Fibroblast of skin of scalp (primary cell): ENCODE results near the gene RIPK1.
A peak's percentile ranks its signal among the peaks of the same experiment; 100 is the strongest.
"Not testable (repeated sequence)": the region's sequence is repeated elsewhere in the genome, so short reads cannot be mapped to it uniquely, and the experiment has no call there.

ENCODE experiments used
- DNase-seq: peaks from one replicate; pipeline ENCODE4 v3.0.0-alpha.2; 2013

The RIPK1 gene

GRCh38 chr6:3045777-3046176 lies 22.5 kb upstream of the RIPK1 start:
- no peak for DNase-seq

GRCh38 chr6:3046295-3046694 lies 22.0 kb upstream of the RIPK1 start:
- DNase-seq, result no peak

- not testable (repeated sequence) for DNase-seq
These were observed 20.3 kb upstream of the RIPK1 start for GRCh38 chr6:3048009-3048408.

- no peak for DNase-seq
These were observed 15.6 kb upstream of the RIPK1 start for GRCh38 chr6:3052481-3053230.

DNA sequence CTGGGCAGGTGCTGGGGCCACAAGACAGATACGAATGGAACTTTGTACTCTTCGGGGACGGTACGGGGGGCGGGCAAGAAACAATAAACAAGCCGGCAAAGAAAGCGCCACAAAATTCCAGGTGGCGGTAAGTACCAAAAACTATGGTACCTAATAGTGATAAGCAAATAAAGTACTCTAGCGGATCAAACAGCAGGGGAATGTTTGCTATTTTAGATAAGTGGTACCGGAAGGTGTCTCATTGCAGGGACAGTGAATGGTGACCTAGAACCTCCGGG lies 15.1 kb upstream of the RIPK1 start:
- DNase-seq, result no peak

DNA sequence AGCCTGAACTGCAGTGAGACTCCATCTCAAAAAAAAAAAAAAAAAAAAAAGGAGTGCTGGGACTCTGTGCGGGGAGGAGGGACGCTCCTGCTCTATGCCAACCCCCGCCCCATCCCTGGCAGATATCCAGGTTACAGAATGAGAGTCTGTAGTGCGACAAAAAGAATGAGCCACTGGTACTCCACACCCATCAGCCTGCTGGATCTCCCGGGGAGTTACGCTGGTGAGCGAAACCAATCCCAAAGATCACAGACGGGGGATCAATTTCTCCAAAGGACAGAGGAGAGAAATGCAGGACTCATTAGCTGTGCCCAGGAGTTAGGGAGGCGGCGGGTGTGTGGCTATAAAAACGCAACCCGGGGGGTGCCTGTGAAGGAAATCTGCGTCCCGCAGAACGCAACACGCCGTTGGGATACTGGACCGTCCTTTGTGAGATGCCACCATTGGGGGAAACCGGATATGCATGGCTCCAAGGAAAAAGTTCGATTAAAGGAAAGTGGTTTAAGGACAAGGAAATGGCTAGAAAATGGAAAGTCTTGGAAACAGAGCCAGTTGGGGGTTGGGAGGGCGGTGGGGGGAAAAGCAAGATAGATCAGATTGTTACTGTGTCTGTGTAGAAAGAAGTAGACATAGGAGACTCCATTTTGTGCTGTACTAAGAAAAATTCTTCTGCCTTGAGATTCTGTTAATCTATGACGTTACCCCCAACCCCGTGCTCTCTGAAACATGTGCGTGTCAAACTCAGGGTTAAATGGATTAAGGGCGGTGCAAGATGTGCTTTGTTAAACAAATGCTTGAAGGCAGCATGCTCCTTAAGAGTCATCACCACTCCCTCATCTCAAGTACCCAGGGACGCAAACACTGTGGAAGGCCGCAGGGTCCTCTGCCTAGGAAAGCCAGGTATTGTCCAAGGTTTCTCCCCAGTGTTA lies 13.8 kb upstream of the RIPK1 start:
- DNase-seq, result peak; percentile 63

DNA sequence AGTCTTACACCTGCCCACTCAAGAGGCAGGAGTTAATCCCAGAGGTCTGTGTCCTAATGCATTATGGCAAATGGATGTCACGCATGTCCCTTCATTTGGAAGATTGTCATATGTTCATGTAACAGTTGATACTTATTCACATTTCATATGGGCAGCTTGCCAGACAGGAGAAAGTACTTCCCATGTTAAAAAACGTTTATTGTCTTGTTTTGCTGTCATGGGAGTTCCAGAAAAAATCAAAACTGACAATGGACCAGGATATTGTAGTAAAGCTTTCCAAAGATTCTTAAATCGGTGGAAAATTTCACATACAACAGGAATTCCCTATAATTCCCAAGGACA lies 13.2 kb upstream of the RIPK1 start:
- DNase-seq, result not testable (repeated sequence)

- DNase-seq, result peak; percentile 6
These were observed 11.1 kb upstream of the RIPK1 start for GRCh38 chr6:3057063-3057770.

DNA sequence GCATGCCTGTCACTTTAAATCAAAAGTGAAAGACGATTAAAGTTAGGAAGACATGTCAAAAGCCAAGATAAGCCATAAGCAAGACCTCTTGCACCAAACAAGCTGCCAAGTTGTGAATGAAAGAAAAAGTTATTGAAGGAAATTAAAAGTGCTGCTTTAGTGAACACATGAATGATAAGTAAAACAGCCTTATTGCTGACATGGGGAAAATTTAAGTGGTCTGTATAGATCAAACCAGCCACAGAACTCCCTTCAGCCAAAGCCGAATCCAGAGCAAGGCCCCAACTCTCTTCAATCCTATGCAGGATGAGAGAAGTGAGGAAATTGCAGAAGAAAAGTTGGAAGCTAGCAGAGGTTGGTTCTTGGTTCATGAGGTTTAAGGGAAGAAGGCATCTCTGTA lies 9.3 kb upstream of the RIPK1 start:
- DNase-seq, result no peak

GRCh38 chr6:3060092-3060491 lies 8.2 kb upstream of the RIPK1 start:
- DNase-seq, result not testable (repeated sequence)

DNA sequence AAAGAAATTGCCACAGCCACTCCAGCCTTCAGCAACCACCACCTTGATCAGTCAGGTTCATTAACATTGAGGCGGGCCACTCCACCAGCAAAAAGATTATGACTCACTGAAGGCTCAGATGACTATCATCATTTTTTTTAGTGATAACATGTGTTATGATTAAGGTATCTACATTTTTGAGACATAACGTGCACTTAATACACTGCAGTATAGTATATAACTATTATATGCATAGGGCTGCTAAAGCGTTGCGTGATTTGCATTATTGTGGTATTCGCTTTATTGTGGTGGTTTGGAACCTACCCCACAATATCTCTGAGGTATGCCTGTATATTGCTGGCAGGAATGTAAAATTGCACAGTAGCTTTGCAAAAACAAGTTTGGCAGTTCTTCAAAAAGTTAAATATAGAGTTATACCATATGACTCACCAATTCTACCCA lies 6.8 kb upstream of the RIPK1 start:
- peak; percentile 87 for DNase-seq

- DNase-seq, result not testable (repeated sequence)
These were observed 5.0 kb upstream of the RIPK1 start for GRCh38 chr6:3063340-3063732.

DNA sequence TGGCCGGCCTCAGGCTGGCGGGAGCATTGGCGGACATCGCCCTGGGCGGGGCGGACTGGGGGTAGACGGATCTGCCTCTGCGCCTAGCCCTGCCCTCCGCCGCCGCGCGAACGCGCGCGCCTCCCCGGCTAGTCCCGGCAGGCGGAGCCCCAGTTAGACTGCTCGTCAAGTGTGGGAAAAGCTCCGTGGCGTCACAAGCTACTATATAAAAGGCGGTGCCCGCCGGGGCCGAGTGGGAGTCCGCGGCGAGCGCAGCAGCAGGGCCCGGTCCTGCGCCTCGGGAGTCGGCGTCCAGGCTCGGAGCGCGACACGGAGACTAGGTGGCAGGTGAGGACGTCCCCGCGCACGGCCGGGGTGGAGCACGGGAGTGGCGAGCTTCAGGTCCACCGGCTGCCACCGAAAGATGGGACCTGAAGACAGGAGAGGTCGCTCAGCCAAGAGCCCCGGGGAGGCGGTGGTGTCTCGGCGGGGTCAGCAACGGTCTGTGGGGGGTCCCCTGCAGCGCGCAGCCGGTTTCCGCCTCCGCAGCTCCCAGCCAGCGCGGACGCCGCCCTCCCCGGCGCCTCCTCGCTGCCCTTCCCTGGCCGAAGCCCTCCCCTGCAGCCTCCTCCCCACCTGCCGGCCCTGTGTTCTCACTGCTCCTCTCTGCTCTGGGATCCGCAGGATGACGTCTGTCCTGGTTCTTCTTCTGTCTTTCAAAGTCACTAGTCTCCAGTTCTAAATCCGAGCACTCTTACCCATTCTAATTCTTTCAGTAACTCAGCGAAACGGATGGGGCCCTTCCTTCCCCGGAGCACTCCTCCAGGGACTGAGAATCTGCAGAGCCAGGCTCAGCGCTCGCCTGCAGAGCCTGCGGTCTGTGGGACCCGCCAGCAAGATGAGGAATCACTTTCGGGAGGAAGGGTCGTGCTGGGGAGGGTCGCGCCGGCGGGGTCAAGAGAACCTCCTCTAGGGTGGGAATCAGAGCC lies 4.3 kb upstream of the RIPK1 start:
- DNase-seq, result peak; percentile 94

DNA sequence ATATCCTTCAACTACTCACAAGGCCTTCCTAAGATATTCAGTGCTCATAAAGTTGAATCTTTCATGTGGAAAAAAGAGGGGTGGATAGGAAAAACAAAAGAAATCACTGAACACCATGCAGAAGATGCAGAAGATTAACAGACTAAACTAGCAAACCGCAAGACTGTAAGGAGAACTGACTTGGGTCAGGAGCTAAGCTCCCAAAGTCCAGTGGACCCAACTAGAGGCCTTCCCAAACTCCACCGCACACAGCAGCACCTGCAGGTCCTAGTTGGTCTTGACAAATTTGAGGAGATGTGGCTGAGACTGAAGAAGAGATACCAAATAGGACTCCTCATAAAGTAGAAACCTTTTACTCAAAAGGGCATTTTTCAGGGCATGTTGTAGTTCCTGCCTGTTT lies 3.3 kb downstream of the RIPK1 start:
- no peak for DNase-seq

GRCh38 chr6:3072798-3073197 lies 4.5 kb downstream of the RIPK1 start:
- DNase-seq, result no peak

DNA sequence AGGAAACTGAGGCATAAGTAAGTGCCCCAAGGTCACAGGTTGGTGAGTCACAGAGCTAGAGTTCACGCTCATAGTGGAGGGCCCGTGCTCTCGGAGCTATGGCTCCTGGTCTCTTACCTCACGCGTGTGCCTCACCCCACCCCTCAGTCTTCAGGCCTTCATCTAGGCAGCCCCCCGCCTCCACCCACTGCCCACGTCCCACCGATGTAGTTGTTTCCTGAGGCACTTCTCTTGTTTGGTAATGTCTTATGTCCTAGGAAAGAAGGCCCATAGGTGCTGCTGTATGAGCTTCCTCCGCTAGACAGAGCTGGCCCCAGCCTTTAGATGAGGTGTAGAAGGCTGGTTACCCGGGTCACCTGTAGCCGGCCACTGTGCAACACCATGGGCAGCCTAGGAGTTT lies 5.1 kb downstream of the RIPK1 start:
- DNase-seq, result no peak

GRCh38 chr6:3075772-3076113 lies 7.4 kb downstream of the RIPK1 start:
- no peak for DNase-seq

- no peak for DNase-seq
These were observed 8.0 kb downstream of the RIPK1 start for GRCh38 chr6:3076320-3076719.

- DNase-seq, result no peak
These were observed 9.1 kb downstream of the RIPK1 start for GRCh38 chr6:3077430-3077829.

- not testable (repeated sequence) for DNase-seq
These were observed 10.7 kb downstream of the RIPK1 start for GRCh38 chr6:3078952-3079351.

DNA sequence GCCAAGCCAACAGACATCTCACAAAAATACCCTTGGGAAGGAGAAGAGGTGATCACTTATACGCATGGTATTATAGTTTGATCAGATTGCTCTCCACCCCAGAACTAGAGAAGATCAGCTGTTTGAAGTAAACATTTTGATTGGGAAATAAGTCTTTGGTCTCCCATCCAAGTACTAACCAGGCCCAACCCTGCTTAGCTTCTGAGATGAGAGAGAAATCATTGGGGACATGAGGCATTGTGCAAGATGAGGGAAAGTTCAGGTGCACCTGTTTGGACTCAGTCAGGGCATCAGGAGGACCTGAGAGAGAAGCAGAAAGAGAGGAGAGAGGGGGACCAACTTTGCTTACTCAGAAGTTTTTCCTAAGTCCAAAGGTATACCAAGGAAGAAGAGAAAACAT lies 11.4 kb downstream of the RIPK1 start:
- no peak for DNase-seq

DNA sequence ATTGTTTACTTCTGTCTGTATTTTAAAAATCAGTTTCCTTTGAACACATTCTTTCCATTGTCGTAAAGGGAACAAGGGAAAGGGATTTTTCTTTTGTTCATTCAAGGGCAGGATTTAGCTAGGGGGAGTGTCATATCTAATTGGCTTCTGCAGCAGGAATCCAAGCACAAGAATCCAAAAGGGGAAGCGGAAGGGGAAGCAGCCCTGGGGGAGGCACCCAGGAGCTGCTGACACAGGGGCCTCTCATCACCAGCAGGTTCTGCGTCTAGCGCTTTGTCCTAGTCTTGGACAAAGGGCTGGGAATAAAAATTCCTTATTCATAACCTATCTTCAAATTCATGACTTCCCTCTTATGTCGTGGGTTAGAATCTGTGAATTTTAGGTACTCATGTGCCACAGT lies 13.7 kb downstream of the RIPK1 start:
- DNase-seq, result no peak
